Measurements from ENCODE around the gene KRT86.
"Not testable (repeated sequence)": the region's sequence is repeated elsewhere in the genome, so short reads cannot be mapped to it uniquely, and the experiment has no call there.

- not testable (repeated sequence) for TF ChIP-seq CTCF, EZH2phosphoT487 (IDR thresholded peaks at IDR 0.05)
These were observed 27.9 kb downstream of the KRT86 start for GRCh38 chr12:52302242-52302914.
